OCI-LY1 (cell line): ENCODE results near the gene GABRA5.
"Not testable (repeated sequence)": the region's sequence is repeated elsewhere in the genome, so short reads cannot be mapped to it uniquely, and the experiment has no call there.

Experiments used
- H2AFZ ChIP-seq: fragments of 200-600 bp; sonication (generic), shearing (Covaris generic); 2 replicates; pipeline ENCODE4 v1.6.0; 2014; ENCODE audit warnings: antibody characterized with exemption, mild to moderate bottlenecking, low read length
- H3F3A ChIP-seq: fragments of 200-600 bp; sonication (generic), shearing (Covaris generic); 2 replicates; pipeline ENCODE4 v1.6.0; 2014; ENCODE audit warnings: mild to moderate bottlenecking, antibody characterized with exemption, low read length, moderate library complexity; ENCODE audit not compliant: insufficient read depth
- H3K27ac ChIP-seq: fragments of 200-600 bp; sonication (generic); 2 replicates; pipeline ENCODE4 v1.5.1; 2014; ENCODE audit warnings: low read length, mixed run types, mild to moderate bottlenecking, low read depth; ENCODE audit not compliant: poor library complexity, severe bottlenecking
- H3K27me3 ChIP-seq: fragments of 200-600 bp; sonication (generic); 2 replicates; pipeline ENCODE4 v1.6.0; 2014; ENCODE audit warnings: antibody characterized with exemption, mild to moderate bottlenecking, low read length, moderate library complexity; ENCODE audit not compliant: insufficient read depth
- H3K36me3 ChIP-seq: fragments of 200-600 bp; sonication (generic); 2 replicates; pipeline ENCODE4 v1.6.1; 2014; ENCODE audit warnings: mild to moderate bottlenecking, antibody characterized with exemption, low read length, moderate library complexity, mixed read lengths; ENCODE audit not compliant: insufficient read depth
- H3K4me1 ChIP-seq: fragments of 200-600 bp; sonication (generic); 2 replicates; pipeline ENCODE4 v1.5.1; 2014; ENCODE audit warnings: mild to moderate bottlenecking, low read length, moderate library complexity; ENCODE audit not compliant: insufficient read depth, severe bottlenecking
- H3K4me2 ChIP-seq: fragments of 200-600 bp; sonication (generic), shearing (Covaris generic); 2 replicates; pipeline ENCODE4 v1.6.1; 2014; ENCODE audit warnings: low read length
- H3K4me3 ChIP-seq: fragments of 200-600 bp; sonication (generic); 2 replicates; pipeline ENCODE4 v1.5.1; 2014; ENCODE audit warnings: low read length, low read depth, mild to moderate bottlenecking, mixed read lengths; ENCODE audit not compliant: poor library complexity, severe bottlenecking
- H3K79me2 ChIP-seq: fragments of 200-600 bp; shearing (Covaris generic); 2 replicates; pipeline ENCODE4 v1.6.1; 2016; ENCODE audit warnings: mixed run types, low read length, mixed read lengths; ENCODE audit not compliant: insufficient read depth
- H3K9ac ChIP-seq: fragments of 200-600 bp; sonication (generic), shearing (Covaris generic); 2 replicates; pipeline ENCODE4 v1.6.1; 2014; ENCODE audit warnings: mild to moderate bottlenecking, low read length, mixed read lengths
- H3K9me2 ChIP-seq: fragments of 200-600 bp; sonication (generic), shearing (Covaris generic); 2 replicates; pipeline ENCODE4 v1.6.1; 2014; ENCODE audit warnings: low read depth, mild to moderate bottlenecking, low read length, mixed read lengths
- H3K9me3 ChIP-seq: fragments of 200-600 bp; shearing (Covaris generic); 2 replicates; pipeline ENCODE4 v1.6.1; 2014; ENCODE audit warnings: low read length, mixed read lengths
- H4K20me1 ChIP-seq: fragments of 200-600 bp; sonication (generic), shearing (Covaris generic); 2 replicates; pipeline ENCODE4 v1.6.0; 2016; ENCODE audit warnings: mild to moderate bottlenecking, low read length; ENCODE audit not compliant: insufficient read depth
- EZH2 ChIP-seq: fragments of 200-600 bp; sonication (generic), shearing (Covaris generic); IDR thresholded peaks from 2 replicates; pipeline ENCODE4 v1.8.0; 2017; ENCODE audit warnings: borderline replicate concordance, mixed run types, mild to moderate bottlenecking, antibody characterized with exemption, low read length, moderate library complexity, mixed read lengths
- TF ChIP-seq, protein P1 (sequence below): fragments of 200-600 bp; sonication (generic), shearing (Covaris generic); IDR thresholded peaks from 2 replicates; pipeline ENCODE4 v1.5.1; 2017; ENCODE audit warnings: mild to moderate bottlenecking, antibody characterized with exemption, low read length, moderate library complexity, mixed read lengths

Gene GABRA5

DNA sequence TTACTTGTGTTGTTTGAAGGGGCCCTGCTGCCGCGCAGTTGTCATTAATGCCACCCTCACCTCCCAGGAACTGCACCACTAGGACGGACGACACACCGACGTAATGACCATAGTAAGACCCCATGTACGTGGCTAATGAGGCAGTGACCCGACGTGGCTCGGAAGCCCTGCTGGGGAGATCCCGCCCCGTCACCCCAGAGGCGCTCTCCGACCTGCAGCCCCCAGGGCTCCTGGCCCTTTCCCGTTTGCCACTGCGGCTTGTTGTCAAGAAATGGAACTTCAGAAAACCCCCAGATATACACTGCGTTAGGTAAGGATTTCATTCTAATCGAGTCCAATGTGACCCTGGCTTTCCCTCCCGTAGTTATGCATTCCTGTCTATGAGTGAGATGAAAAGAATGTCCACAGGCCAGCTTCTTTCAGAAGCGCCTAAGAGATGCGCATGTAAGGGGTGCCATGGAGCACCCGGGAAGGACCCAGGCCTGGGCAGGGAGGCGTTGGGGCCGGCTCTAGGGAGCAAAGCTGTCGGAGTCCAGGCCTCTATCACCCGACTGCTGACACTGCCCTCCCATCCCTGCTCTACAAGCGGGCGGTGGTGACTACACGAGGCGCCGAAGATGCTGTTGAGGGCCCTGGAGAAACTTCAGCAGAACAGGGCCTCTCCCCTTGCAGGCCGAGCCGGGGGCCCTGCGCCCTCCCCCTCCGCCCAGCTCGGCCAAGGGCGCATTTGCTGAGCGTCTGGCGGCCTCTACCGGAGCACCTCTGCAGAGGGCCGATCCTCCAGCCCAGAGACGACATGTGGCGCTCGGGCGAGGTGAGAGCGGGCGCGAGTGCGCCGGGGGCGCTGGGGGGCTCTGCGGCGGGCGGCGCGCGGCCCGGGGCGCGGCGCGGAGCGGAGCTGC, at the start of gene GABRA5:
Gene GABRA5, plus strand, starts transcription at position 765 of the 902 bp plus-strand sequence. CDS start 2,187 bp downstream, outside the sequence.
- Histone ChIP-seq H3K4me3 (no peak within 1 kb of the TSS), H3K4me2 (no peak within 1 kb of the TSS), H2AFZ (no peak within 1 kb of the TSS), H3F3A (no peaks in the 10 kb centered on the region), H3K27me3 (no peaks in the 10 kb centered on the region), H3K9me2 (no peaks in the 10 kb centered on the region), H3K79me2 (no peaks in the 10 kb centered on the region), H3K9me3 (no peaks in the 10 kb centered on the region), H3K36me3 (no peaks in the 10 kb centered on the region), H4K20me1 (no peaks in the 10 kb centered on the region), H3K4me1 (no peaks in the 10 kb centered on the region), H3K27ac (no peak within 1 kb of the TSS), H3K9ac (no peak within 1 kb of the TSS)
- TF ChIP-seq, protein P1, sequence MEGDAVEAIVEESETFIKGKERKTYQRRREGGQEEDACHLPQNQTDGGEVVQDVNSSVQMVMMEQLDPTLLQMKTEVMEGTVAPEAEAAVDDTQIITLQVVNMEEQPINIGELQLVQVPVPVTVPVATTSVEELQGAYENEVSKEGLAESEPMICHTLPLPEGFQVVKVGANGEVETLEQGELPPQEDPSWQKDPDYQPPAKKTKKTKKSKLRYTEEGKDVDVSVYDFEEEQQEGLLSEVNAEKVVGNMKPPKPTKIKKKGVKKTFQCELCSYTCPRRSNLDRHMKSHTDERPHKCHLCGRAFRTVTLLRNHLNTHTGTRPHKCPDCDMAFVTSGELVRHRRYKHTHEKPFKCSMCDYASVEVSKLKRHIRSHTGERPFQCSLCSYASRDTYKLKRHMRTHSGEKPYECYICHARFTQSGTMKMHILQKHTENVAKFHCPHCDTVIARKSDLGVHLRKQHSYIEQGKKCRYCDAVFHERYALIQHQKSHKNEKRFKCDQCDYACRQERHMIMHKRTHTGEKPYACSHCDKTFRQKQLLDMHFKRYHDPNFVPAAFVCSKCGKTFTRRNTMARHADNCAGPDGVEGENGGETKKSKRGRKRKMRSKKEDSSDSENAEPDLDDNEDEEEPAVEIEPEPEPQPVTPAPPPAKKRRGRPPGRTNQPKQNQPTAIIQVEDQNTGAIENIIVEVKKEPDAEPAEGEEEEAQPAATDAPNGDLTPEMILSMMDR, result no peak
- TF ChIP-seq EZH2, result no peak

DNA sequence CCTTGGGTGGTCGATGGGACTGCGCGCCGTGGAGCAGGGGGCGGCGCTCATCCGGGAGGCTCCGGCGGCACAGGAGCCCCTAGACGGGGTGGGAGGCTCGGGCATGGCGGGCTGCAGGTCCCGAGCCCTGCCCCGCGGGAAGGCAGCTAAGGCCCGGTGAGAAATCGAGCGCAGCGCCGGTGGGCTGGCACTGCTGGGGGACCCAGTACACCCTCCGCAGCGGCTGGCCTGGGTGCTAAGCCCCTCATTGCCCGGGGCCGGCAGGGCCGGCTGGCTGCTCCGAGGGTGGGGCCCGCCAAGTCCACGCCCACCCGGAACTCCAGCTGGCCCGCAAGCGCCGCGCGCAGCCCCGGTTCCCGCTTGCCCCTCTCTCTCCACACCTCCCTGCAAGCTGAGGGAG, 35.7 kb upstream of the GABRA5 start:
- not testable (repeated sequence) for H3K27me3 ChIP-seq, H3K36me3 ChIP-seq, H3K9ac ChIP-seq, H2AFZ ChIP-seq, H3F3A ChIP-seq, H4K20me1 ChIP-seq, H3K9me2 ChIP-seq, H3K4me2 ChIP-seq, H3K79me2 ChIP-seq, H3K4me1 ChIP-seq, H3K27ac ChIP-seq, H3K9me3 ChIP-seq, H3K4me3 ChIP-seq

DNA sequence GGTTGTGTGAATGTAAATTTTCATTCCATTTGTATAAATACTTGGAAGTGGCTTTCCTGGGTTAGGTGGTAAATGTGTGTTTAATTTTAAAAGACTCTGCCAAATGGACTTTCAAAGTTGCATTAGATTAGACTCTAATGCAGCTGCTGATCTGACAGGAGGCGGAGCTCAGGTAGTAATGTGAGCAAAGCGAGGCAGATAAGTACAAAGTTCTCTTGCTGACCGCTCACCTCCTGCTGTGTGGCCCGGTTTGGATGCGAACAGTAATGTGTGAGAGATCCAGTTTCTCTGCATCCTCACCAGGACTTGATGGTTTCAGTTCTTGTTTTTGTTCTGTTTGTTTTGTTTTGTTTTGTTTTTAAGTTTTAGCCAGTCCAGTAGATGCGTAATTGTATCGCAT, 34.9 kb upstream of the GABRA5 start:
- Histone ChIP-seq H3F3A (no peaks in the 10 kb centered on the region), H4K20me1 (no peaks in the 10 kb centered on the region), H3K4me3 (no peak overlapping the region), H3K27ac (no peak overlapping the region), H3K9ac (no peak overlapping the region), H3K4me2 (no peak overlapping the region), H2AFZ (no peak overlapping the region), H3K79me2 (no peaks in the 10 kb centered on the region), H3K27me3 (no peaks in the 10 kb centered on the region), H3K9me3 (peaks cover 3% of the 10 kb centered on the region; the same call in 1 of the 2 replicates), H3K36me3 (no peaks in the 10 kb centered on the region), H3K4me1 (no peaks in the 10 kb centered on the region), H3K9me2 (no peaks in the 10 kb centered on the region)
- TF ChIP-seq, protein P1, result no peak
- TF ChIP-seq EZH2, result no peak
